Thyroid gland (tissue), 4 donors: ENCODE measurements around the gene PRKCD.

Experiments
- CTCF ChIP-seq, 6 experiments: fragments of 200-600 bp in 3 of 6; fragments of 450-650 bp in 3 of 6; sonication (generic) in 3 of 6; IDR thresholded peaks; one replicate each; pipeline ENCODE4 v1.5.1; 2016 to 2019; ENCODE audit warnings: antibody characterized with exemption in 6 of 6, mild to moderate bottlenecking in 2 of 6, inconsistent platforms in 1 of 6, moderate library complexity in 1 of 6
- POLR2A ChIP-seq, 2 donors: fragments of 450-650 bp; IDR thresholded peaks; one replicate each; pipeline ENCODE4 v1.6.1; 2017; ENCODE audit warnings: antibody characterized with exemption in 2 of 2, mild to moderate bottlenecking in 2 of 2, moderate library complexity in 1 of 2

GRCh38 chr3:53140847-53141845 is 19.9 kb upstream of the PRKCD start:
- TF ChIP-seq CTCF (IDR thresholded peaks at IDR 0.05) (no peak), POLR2A (IDR thresholded peaks at IDR 0.05) (no peak)
